ENCODE data around the gene CEP192. TPM values are rescaled to one million over a fixed set of nuclear protein-coding genes. Genes with fewer than 3 reads are reported as not detected.

CEP192 gene
- total RNA-seq, 1 donor from 2014 or later: 58.7 TPM

GRCh38 chr18:13061630-13062189, 70.5 kb downstream of the CEP192 start:
- Histone ChIP-seq H3F3A (ENCODE audit: low read depth) (no peaks in the 10 kb centered on the region), H3K4me1 (no peaks in the 10 kb centered on the region), H3K27me3 (no peaks in the 10 kb centered on the region), H4K20me1 (ENCODE audit: low read depth) (no peaks in the 10 kb centered on the region), H3K9ac (no peak overlapping the region), H3K27ac (no peak overlapping the region), H3K9me3 (ENCODE audit: low read depth) (no peaks in the 10 kb centered on the region), H3K4me2 (no peak overlapping the region), H3K79me2 (ENCODE audit: low read depth) (peaks cover 7% of the 10 kb centered on the region), H2AFZ (replicated peaks) (no peak overlapping the region), H3K4me3 (no peak overlapping the region), H3K36me3 (peaks cover 9% of the 10 kb centered on the region)
- no peak overlapping the region for H3K4me3 Mint-ChIP-seq
- peaks cover 49% of the 10 kb centered on the region for H3K36me3 Mint-ChIP-seq
- no peaks in the 10 kb centered on the region for H3K4me1 Mint-ChIP-seq
- H3K9me3 Mint-ChIP-seq: peaks cover 7% of the 10 kb centered on the region
- peaks cover 2% of the 10 kb centered on the region for H3K27me3 Mint-ChIP-seq (ENCODE audit: insufficient read depth, low read depth)
- H3K27ac Mint-ChIP-seq: no peak overlapping the region
- DNase-seq (ENCODE audit: low spot score): no peak
- TF ChIP-seq EZH2phosphoT487 (IDR thresholded peaks at IDR 0.05): no peak

GRCh38 chr18:13067124-13067523, 76.0 kb downstream of the CEP192 start:
- peaks cover 2% of the 10 kb centered on the region for H3K27me3 Mint-ChIP-seq (ENCODE audit: insufficient read depth, low read depth)
- H3K4me1 Mint-ChIP-seq: no peaks in the 10 kb centered on the region
- H3K4me3 Mint-ChIP-seq: no peak overlapping the region
- TF ChIP-seq CTCF (IDR thresholded peaks at IDR 0.05): no peak
- no peak for TF ChIP-seq EZH2phosphoT487 (IDR thresholded peaks at IDR 0.05)
- no peak for TF ChIP-seq EZH2 (IDR thresholded peaks at IDR 0.05)
- Histone ChIP-seq H3K27ac (no peak overlapping the region), H3K27me3 (no peaks in the 10 kb centered on the region), H3K9ac (no peak overlapping the region), H3K79me2 (ENCODE audit: low read depth) (peaks cover 7% of the 10 kb centered on the region), H2AFZ (replicated peaks) (no peak overlapping the region), H4K20me1 (ENCODE audit: low read depth) (no peaks in the 10 kb centered on the region), H3K4me1 (no peaks in the 10 kb centered on the region), H3K36me3 (peaks cover 10% of the 10 kb centered on the region), H3K4me2 (no peak overlapping the region), H3K4me3 (no peak overlapping the region), H3F3A (ENCODE audit: low read depth) (no peaks in the 10 kb centered on the region), H3K9me3 (ENCODE audit: low read depth) (no peaks in the 10 kb centered on the region)
- H3K36me3 Mint-ChIP-seq: peaks cover 44% of the 10 kb centered on the region
- DNase-seq (ENCODE audit: low spot score): no peak
- no peak overlapping the region for H3K27ac Mint-ChIP-seq
- peaks cover 7% of the 10 kb centered on the region for H3K9me3 Mint-ChIP-seq

DNA sequence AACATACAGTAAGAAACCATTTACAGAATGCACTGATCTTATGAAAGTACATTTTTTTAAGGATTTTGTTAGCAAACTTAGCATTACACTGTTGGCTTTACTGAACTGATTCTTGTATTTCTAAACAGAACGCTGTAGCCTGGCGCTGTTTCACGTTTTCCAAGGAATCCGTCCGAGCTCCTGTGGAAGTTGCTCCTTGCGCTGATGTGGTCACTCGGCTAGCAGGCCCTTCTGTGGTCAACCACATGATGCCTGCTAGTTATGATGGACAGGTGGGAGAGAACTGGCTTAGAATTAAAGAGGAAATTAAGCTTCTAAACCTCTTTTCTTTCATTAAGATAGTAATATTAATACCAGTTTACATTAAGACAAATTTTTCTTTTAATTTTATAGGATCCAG, 76.8 kb downstream of the CEP192 start:
- Mint-ChIP-seq H3K9me3 (peaks cover 7% of the 10 kb centered on the region), H3K4me1 (no peaks in the 10 kb centered on the region), H3K27ac (no peak overlapping the region), H3K27me3 (ENCODE audit: insufficient read depth, low read depth) (peaks cover 2% of the 10 kb centered on the region), H3K36me3 (peaks cover 40% of the 10 kb centered on the region), H3K4me3 (no peak overlapping the region)
- Histone ChIP-seq H3K4me3 (no peak overlapping the region), H3F3A (ENCODE audit: low read depth) (no peaks in the 10 kb centered on the region), H3K79me2 (ENCODE audit: low read depth) (peaks cover 7% of the 10 kb centered on the region), H3K27me3 (no peaks in the 10 kb centered on the region), H3K9me3 (ENCODE audit: low read depth) (no peaks in the 10 kb centered on the region), H4K20me1 (ENCODE audit: low read depth) (no peaks in the 10 kb centered on the region), H3K4me1 (no peaks in the 10 kb centered on the region), H3K27ac (no peak overlapping the region), H3K9ac (no peak overlapping the region), H3K4me2 (no peak overlapping the region), H3K36me3 (peaks cover 11% of the 10 kb centered on the region), H2AFZ (replicated peaks) (no peak overlapping the region)
- TF ChIP-seq EZH2 (IDR thresholded peaks at IDR 0.05) (no peak), CTCF (IDR thresholded peaks at IDR 0.05) (no peak), EZH2phosphoT487 (IDR thresholded peaks at IDR 0.05) (no peak)
- no peak for DNase-seq (ENCODE audit: low spot score)

DNA sequence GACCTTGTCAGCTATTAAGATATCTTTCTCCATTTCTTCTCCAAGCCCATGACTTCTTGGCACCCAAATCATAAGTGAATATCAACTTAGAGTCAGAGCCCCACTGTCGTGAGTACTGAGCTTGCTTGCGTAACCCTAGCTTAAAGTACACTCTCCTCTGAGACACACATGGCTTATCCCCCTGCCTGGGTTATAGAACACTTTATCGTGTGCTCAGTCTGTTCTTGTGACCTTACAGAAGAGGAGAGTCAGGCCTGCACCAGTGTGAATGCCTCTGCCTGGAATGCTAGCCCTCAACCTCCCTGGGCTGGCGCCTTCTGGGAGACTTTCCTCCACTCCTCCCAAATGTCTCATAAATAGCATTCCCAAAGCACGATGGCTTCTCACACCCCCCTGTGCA, 79.3 kb downstream of the CEP192 start:
- Histone ChIP-seq H3K36me3 (peaks cover 4% of the 10 kb centered on the region), H3K9me3 (ENCODE audit: low read depth) (no peaks in the 10 kb centered on the region), H2AFZ (replicated peaks) (no peak overlapping the region), H3K27me3 (no peaks in the 10 kb centered on the region), H3K9ac (no peak overlapping the region), H3K4me1 (no peaks in the 10 kb centered on the region), H3K27ac (no peak overlapping the region), H3F3A (ENCODE audit: low read depth) (no peaks in the 10 kb centered on the region), H4K20me1 (ENCODE audit: low read depth) (no peaks in the 10 kb centered on the region), H3K4me3 (no peak overlapping the region), H3K4me2 (no peak overlapping the region), H3K79me2 (ENCODE audit: low read depth) (no peaks in the 10 kb centered on the region)
- Mint-ChIP-seq H3K27ac (no peak overlapping the region), H3K9me3 (no peaks in the 10 kb centered on the region), H3K27me3 (ENCODE audit: insufficient read depth, low read depth) (peaks cover 2% of the 10 kb centered on the region), H3K36me3 (peaks cover 28% of the 10 kb centered on the region), H3K4me1 (no peaks in the 10 kb centered on the region), H3K4me3 (no peak overlapping the region)
- TF ChIP-seq EZH2phosphoT487 (IDR thresholded peaks at IDR 0.05): no peak
- no peak for TF ChIP-seq EZH2 (IDR thresholded peaks at IDR 0.05)
- no peak for TF ChIP-seq CTCF (IDR thresholded peaks at IDR 0.05)
- DNase-seq (ENCODE audit: low spot score): no peak
